Adrenal gland (tissue), 5 donors: Measurements from ENCODE around the gene CREBBP.

ENCODE experiments used
- POLR2A ChIP-seq, 2 donors: fragments of 450-650 bp; IDR thresholded peaks; one replicate each; pipeline ENCODE4 v1.6.1; 2017; ENCODE audit warnings: antibody characterized with exemption in 2 of 2, mild to moderate bottlenecking in 2 of 2, moderate library complexity in 1 of 2
- TF ChIP-seq, protein P1 (sequence below), 6 experiments: fragments of 450-650 bp in 4 of 6; fragments of 200-600 bp in 2 of 6; sonication (generic) in 1 of 6; IDR thresholded peaks; 1 replicate in 5 of 6; 2 replicates in 1 of 6; pipeline versions ENCODE4 v1.5.1 to v1.8.0; 2016 to 2021; ENCODE audit warnings: antibody characterized with exemption in 6 of 6, mild to moderate bottlenecking in 2 of 6, moderate library complexity in 1 of 6
- donor health status: DM: no; HTN: no; CAD: no.

DNA sequence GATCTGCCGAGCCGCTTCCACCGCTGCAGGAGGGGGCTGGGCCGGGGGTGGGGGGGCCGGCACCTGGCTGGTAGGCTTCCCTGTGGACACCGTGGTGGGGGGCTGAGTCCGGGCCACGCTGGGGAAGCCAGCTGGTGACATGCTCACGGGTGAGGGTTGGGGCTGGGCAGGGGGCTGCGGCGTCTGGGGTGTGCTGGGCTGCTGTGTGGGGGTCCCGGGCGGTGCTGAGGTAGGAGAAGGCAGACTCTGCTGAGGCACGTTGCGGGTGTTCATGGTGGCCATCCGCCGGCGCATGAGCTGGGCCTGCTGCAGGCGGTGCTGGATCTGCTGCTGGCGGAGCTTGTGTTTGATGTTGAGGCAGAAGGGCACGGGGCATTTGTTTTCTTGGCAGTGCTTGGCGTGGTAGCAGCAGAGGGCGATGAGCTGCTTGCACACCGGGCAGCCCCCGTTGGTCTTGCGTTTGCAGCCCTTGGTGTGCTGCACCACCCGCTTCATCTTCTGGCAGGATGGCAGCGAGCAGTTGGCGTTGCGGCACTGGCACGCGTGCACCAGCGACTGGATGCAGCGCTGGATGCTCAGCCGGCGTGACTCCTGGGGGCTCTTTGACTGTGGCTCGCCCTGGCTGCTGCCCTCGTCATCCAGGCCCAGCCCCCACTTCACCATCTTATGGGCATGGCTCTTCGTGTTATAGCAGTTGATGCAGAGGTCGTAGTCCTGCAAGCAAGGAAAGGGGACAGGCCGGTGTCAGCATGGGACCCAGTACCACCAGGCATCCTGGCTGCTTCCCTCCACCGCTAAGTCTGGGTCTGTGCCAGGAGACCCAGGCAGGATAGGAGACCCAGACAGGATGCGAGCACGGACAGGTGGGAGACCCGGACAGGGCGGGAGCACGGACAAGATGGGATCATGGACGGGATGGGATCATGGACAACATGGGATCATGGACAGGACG is 151.1 kb downstream of the CREBBP start:
- TF ChIP-seq, protein P1, sequence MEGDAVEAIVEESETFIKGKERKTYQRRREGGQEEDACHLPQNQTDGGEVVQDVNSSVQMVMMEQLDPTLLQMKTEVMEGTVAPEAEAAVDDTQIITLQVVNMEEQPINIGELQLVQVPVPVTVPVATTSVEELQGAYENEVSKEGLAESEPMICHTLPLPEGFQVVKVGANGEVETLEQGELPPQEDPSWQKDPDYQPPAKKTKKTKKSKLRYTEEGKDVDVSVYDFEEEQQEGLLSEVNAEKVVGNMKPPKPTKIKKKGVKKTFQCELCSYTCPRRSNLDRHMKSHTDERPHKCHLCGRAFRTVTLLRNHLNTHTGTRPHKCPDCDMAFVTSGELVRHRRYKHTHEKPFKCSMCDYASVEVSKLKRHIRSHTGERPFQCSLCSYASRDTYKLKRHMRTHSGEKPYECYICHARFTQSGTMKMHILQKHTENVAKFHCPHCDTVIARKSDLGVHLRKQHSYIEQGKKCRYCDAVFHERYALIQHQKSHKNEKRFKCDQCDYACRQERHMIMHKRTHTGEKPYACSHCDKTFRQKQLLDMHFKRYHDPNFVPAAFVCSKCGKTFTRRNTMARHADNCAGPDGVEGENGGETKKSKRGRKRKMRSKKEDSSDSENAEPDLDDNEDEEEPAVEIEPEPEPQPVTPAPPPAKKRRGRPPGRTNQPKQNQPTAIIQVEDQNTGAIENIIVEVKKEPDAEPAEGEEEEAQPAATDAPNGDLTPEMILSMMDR (IDR thresholded peaks at IDR 0.05), result no peak
- TF ChIP-seq POLR2A (IDR thresholded peaks at IDR 0.05), result no peak
